Hippocampal formation (tissue), 2 donors: ENCODE data around the gene RIMS3.
A peak's percentile ranks its signal among the peaks of the same experiment; 100 is the strongest.

Experiments
- DNase-seq, 2 donors: peaks; one replicate each; lab custom pipeline; 2025; lab: John Stamatoyannopoulos, UW

The RIMS3 gene

GRCh38 chr1:40691538-40692428 lies 26.3 kb upstream of the RIMS3 start, which contains the start of gene NFYC:
NFYC (plus strand) TSS chr1:40691704; CDS start chr1:40738844, 47,140 bp downstream.
- DNase-seq: peak; percentile 92

DNA sequence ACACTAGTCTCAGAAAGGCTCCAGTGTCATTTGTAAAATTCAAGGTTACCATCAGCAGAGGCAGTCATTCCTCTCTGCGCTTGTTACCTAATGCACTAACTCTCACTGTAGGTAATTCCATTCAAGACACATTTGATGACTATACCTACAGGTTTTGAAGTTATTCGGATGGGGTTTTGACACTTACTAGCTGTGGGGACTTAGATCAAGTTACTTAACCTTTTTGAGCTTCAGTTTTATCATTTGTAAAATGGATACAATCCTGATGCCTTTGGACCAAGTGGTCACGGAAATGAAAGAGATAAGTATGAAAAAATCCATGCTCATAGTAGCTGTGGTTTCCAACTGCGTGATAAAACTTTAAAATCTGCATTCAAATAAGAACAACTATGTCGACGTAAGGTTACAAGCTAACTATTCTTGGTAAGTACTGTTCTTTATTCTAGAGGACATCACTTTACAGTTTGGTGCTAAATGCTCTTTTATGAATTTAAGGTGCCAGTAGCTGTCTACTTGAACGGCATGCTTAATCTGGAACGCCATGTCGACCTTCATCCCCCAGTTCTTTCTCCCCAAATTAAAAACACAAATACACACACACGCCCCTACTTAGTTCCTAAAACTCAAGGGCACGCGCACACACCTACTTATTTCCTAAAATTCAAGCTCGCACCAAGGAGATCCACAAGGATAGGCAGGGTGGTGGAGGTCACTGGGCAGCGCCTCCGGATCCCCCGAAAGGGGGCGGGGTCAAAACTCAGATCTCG lies 25.5 kb upstream of the RIMS3 start:
- DNase-seq: no peak

GRCh38 chr1:40689737-40690136 lies 24.3 kb upstream of the RIMS3 start:
- no peak for DNase-seq

- no peak for DNase-seq
Observed at GRCh38 chr1:40687661-40688060, 22.2 kb upstream of the RIMS3 start.

GRCh38 chr1:40687059-40687458 lies 21.6 kb upstream of the RIMS3 start:
- no peak for DNase-seq

DNA sequence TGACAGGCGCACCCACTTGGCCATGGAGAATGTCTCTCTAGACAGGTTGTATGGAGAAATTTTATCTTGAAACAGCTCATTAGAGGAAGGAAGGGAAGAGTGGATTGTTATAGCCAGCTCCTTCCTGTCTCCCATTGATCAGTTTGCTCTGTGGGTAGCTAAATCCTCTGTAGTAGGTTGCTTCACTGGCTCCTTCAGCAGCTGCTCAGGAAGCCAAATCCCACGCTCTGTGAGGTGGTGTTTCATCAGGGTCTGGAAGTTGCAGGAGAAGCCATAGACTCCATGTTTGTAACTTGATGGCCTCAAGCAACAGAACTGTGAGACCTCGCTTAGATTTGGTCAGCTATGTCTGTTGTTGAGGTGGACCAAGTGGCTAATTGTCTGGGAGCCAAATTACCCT lies 19.2 kb upstream of the RIMS3 start:
- no peak for DNase-seq

DNA sequence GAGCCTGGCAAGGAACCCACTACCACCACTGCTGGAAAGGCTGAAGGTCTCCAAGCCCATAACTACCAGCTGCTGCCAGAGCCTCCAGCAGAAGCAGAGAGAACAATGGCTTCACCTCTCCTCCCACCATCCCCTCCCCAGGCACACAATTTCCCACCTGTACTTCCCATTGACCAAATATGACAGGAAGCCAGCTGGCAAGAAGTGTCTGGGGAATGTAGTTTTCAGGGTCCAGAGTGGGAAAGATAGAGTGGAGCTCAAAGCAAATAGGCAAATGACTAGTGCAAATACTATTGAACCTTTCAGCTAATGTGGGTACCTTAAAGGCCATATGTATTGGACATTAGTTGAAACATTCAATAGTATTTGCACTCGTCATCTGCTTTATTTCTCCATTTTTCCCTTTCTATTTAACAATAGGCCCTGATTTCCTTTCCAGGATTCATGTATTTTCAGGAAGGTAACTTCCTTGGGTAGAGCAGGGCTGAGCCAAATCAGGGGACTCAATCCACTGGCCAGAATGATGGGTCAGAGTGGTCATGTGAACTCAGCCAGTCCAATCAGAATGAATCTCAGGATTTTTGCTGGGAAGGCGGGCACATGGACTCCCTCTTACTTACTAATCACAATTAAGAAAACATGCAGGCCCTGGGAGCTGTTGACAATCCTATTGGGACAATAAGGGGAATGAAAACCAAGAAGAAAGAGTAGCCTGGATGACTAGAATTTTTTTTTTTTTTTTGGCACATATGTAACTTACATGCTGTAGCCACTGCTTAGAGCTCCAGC lies 13.9 kb upstream of the RIMS3 start:
- DNase-seq: no peak

DNA sequence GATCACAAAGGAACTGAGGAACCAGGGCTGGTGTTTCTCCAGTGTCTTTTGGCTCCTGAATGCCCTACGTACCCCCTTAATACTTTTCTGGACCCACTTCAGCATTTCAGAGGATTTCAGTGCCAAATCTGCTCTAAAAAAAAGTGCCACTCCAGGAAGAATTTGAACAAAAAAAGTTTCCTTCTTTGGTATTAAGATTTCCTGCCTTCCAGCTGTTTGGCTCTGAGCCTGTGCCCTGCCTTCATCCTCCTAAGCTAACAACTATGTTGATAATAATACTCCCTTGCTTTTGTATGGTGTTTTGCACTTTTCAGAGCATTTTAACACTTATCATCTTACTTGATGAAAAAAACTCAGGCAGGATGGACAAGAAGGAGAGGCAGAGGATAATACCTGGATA lies 11.0 kb upstream of the RIMS3 start:
- DNase-seq: no peak

- DNase-seq: no peak
Observed at GRCh38 chr1:40673452-40673851, 8.0 kb upstream of the RIMS3 start.

GRCh38 chr1:40668769-40669525 lies 3.5 kb upstream of the RIMS3 start:
- peak; percentile 37 to 62 for DNase-seq

GRCh38 chr1:40664791-40665190 lies 691 bp downstream of the RIMS3 start:
- DNase-seq: no peak

GRCh38 chr1:40664167-40664537 lies 1.3 kb downstream of the RIMS3 start:
- no peak for DNase-seq

DNA sequence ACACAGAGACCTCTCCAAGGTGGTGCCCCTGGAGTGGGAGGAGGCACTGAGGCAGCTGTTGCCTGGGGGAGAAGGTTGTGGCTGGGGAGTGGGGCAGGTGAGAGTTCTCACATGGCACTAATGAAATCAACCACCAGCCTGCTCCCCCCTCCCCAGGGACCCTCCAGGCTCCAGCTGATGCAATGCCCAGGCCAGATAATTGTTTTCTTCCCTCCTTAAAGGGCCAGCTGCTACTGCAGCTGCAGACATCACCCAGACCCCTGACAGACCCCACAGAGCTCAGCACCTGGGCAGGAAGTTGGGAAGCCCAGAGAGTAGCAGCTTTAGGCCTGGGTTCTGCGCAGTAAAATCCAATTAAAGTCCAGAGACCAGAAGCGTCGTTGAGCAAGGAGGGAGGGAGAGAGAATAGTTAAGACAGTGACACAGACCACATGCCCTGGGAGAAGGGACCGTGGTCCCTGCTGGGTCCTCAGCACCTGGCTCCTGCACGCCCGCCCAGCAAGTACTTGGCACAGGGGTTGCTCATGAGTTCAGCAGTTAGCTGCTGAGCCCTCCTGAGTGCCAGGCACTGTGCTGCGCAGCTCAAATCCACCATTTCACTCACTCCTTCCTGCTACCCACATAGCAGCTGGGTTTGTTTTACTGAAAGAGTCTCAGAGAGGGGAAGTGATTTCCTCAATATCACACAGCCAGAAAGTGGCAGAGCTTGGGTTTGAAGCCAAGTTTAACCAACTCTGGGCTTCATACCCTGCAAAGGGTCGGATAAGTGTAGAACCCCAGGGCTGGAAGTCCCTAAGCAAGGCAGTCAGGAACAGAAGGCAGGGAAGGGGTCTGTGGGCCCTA lies 1.9 kb downstream of the RIMS3 start:
- no peak for DNase-seq

DNA sequence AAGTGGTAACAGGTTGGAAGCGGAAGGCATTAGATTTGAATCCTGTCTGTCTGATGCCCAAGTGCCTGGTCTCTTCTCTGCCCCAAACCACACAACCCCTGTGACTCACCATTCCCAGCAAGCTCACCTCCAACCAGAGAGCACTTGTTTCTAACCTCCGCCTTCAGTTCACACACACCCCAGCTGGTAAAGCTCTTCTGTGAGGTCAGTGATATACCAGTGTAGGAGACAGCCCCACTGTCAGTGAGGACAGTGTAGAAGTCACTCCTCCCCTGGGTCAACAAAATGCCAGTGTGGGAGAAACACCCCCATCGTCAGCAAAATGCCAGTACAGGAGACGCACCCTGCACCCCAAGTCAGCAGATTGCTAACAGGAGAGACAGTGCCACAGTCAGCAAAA lies 2.6 kb downstream of the RIMS3 start:
- no peak for DNase-seq

GRCh38 chr1:40662151-40662550 lies 3.3 kb downstream of the RIMS3 start:
- no peak for DNase-seq

DNA sequence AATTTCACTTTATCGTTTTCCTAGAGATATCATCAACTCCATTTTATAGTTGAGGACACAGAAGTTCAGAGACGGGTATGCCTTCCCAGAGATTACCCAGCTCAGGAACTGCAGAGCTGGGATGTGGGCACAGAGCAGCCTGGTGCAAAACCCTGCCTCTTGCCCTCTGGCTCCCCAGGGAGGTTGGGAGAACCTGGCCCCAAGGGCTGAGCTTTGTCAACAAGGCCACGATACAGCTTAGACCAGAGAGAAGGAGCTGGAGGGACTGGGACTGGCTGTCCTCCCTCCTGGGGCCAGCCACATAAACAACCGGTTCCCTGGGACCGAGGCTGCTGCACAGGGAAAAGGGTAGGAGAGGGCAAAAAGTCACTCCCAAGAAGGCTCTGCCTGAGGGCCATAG lies 3.8 kb downstream of the RIMS3 start:
- DNase-seq: no peak

- DNase-seq: no peak
Observed at GRCh38 chr1:40659649-40659947, 5.9 kb downstream of the RIMS3 start.

DNA sequence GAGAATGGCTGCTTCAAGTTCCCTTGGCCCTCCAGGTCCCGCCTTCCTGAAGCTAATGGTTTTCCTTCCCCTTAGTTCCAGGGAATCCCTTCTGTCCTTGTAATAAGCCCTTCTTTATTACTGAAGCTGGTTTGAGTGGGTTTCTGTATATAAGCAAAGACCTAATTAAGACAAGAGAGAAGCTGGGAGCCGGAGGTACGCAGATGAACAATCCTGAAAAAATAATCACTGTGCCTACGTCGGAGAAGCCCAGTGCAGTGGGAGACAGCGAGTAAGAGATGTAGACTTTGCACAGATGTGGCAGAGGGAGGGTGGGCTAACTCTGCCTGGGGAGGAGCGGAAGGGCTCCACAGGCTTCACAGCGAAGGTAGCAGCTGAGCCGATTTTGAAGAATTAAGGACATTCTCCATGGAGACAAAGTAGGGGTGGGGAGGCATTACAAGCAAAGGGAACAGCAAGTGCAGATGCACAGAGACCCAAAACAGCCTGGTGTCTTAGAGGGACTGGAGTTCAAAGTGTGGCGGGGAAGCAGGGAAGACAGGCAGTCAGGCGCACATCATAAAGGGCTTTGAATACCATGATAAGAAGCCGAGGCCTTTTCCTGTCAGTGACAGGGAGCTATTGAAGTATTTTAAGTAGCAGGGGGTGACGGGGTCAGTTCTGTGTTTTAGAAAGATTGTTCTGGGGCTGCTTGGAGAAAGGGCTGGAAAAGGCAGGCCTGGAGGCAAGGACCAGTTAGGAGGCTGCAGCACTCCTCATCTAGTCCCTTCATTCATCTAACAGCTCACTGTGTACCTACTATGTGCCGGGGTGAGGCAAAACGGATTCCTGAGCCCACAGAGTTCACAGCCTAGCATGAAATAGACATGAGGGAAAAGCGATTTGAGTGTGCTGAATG lies 6.5 kb downstream of the RIMS3 start:
- DNase-seq: no peak

- no peak for DNase-seq
Observed at GRCh38 chr1:40657046-40657445, 8.4 kb downstream of the RIMS3 start.
